22Rv1 (cell line): ENCODE results near the gene CELA2B.
"Not testable (repeated sequence)": the region's sequence is repeated elsewhere in the genome, so short reads cannot be mapped to it uniquely, and the experiment has no call there.

Experiments
- H3K27ac ChIP-seq: fragments of 450-650 bp; 2 replicates; pipeline ENCODE4 v1.5.1; 2017
- CTCF ChIP-seq: fragments of 450-650 bp; IDR thresholded peaks from 2 replicates; pipeline ENCODE4 v1.5.1; 2017; ENCODE audit warnings: mild to moderate bottlenecking
- ZFX ChIP-seq: fragments of 450-650 bp; IDR thresholded peaks from 2 replicates; pipeline ENCODE4 v1.6.1; 2017; ENCODE audit warnings: antibody characterized with exemption, borderline replicate concordance

CELA2B gene

GRCh38 chr1:15465674-15466073, 10.2 kb upstream of the CELA2B start:
- no peak for TF ChIP-seq CTCF
- no peak for TF ChIP-seq ZFX
- no peak overlapping the region for H3K27ac ChIP-seq

GRCh38 chr1:15466955-15467625, 8.8 kb upstream of the CELA2B start:
- H3K27ac ChIP-seq: not testable (repeated sequence)

- H3K27ac ChIP-seq: no peak overlapping the region
- TF ChIP-seq ZFX (no peak), CTCF (no peak)
Measured at GRCh38 chr1:15468145-15468544, 7.8 kb upstream of the CELA2B start.

- no peak overlapping the region for H3K27ac ChIP-seq
- no peak for TF ChIP-seq CTCF
- TF ChIP-seq ZFX: no peak
Measured at GRCh38 chr1:15469361-15469760, 6.5 kb upstream of the CELA2B start.

- H3K27ac ChIP-seq: not testable (repeated sequence)
Measured at GRCh38 chr1:15469821-15470448, 6.0 kb upstream of the CELA2B start.

- H3K27ac ChIP-seq: not testable (repeated sequence)
Measured at GRCh38 chr1:15471067-15471466, 4.8 kb upstream of the CELA2B start.

- not testable (repeated sequence) for H3K27ac ChIP-seq
Measured at GRCh38 chr1:15471723-15472122, 4.2 kb upstream of the CELA2B start.

- H3K27ac ChIP-seq: no peak overlapping the region
- no peak for TF ChIP-seq CTCF
- TF ChIP-seq ZFX: no peak
Measured at GRCh38 chr1:15472587-15472986, 3.3 kb upstream of the CELA2B start.

- H3K27ac ChIP-seq: no peak overlapping the region
- TF ChIP-seq CTCF: no peak
- TF ChIP-seq ZFX: no peak
Measured at GRCh38 chr1:15476927-15477326, 1.0 kb downstream of the CELA2B start.
